ENCODE measurements around the gene HGS.
"Not testable (repeated sequence)": the region's sequence is repeated elsewhere in the genome, so short reads cannot be mapped to it uniquely, and the experiment has no call there.

HGS gene

DNA sequence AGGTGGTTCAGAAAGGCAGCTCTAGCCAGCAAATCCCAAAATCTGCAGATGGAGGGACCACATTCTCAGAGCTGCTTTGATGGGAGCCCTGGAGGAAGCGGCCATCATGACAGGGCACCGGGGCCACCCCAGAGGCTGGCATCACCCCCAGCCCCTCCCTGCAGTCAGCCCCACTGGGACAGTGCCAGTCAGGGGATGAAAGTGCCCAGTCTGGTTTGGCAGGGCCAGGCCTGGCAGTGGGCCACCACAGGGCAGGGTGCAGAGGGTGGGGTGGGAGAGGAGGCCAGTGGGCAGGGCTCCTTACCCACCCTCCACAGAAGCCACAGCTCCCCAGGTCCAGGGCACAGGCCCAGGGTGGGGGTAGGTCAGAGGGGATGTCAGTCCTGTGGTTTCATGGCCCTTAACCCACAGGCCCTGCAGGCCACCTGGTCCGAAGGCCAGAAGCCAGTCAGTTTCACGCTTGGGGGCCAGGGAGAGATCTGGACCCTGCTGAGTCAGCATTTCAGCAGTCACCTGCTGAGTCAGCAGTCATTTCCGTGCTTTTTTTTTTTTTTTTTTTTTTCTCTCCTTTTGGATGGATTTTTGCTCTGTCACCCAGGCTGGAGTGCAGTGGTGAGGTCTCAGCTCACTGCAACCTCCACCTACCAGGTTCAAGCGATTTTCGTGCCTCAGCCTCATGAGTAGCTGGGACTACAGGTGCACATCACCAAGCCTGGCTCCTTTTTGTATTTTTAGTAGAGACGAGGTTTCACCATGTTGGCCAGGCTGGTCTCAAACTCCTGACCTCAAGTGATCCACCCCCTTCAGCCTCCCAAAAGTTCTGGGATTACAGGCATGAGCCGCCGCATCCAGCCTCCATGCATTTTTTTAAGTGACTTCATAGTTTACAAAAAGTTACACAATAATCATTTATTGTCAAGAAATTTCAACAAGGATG is 38.6 kb downstream of the HGS start:
- no peak for DNase-seq

DNA sequence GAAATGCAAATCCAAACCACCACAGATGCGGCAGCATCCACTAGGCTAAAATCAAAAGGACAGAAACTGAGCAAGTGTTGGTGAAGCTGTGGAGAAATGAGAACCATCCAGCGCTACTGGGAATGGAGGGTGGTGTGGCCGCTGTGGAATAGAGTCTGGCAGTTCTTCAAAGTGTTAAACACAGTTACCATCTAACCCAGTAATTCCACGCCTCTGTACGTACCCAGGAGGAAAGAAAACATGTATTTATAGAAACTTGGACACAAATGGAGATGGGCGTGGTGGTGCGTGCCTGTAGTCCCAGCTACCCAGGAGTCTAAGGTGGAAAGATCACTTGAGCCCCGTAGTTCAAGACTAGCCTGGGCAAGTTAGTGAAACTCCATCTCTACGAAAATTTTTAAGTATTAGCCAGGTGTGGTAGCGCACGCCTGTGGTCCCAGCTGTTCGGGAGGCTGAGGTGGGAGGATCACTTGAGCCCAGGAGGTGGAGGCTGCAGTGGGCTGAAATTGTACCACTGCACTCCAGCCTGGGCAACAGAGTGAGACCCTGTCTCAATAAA is 39.9 kb downstream of the HGS start:
- no peak for DNase-seq

GRCh38 chr17:81725439-81725838 is 41.6 kb downstream of the HGS start:
- DNase-seq = no peak

DNA sequence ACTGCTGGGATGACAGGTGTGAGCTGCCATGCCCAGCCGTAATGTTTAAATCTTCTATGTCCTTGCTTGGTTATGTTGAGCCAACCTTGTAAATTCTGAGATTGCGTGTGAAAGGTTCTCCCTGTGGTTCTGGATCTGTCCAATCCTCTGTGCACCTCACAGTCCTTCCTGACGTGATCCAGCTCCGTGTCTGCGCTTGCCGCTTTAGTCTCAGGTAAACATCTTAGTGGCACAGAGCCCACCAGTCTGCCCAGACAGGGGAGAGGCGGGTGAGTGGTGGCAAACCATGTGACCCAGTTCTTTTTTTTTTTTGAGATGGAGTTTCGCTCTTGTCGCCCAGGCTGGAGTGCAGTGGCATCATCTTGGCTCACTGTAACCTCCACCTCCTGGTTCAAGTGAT is 42.2 kb downstream of the HGS start:
- DNase-seq = no peak

GRCh38 chr17:81727324-81728031 is 43.7 kb downstream of the HGS start:
- no peak for DNase-seq

DNA sequence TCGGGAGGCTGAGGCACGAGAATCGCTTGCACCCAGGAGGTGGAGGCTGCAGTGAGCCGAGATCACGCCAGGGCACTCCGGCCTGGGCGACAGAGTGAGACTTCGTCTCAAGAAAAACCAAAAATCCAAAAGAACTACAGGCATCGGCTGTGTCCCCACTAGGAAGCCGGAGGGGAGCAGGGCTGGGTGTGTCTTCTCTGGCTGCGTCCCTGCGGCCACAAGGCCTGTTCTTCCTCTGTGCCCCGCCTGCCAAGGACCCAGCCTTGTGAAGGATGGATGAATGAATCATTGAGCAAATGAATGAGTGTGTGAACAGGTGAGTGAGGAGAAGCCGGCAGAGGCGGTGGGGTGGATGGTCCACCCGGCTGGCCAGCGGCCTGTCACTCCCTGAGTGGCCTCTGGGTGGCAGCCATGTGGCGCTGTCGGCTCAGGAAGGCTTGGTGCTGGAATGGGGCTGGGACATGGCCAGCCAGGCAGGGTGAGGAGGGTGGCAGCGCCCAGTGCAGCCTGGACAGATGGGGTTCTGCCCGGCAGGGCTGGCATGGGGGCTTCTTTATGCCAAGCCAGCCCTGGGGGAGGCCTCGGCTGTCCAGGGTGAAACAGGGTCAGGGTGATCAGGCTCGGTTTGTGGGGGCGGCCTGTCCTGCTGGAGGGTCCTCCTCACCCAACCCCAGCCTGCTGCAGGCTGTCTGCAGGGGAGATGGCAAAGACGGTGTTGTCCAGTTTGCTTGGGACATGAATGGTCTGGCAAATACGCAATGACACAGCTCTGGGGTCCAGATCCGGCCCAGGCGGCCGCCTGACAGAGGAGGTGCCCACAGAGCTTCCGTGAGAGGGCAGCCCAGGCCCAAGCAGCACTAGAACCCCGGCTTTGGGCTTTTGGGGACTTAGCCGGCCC is 49.9 kb downstream of the HGS start:
- no peak for DNase-seq

DNA sequence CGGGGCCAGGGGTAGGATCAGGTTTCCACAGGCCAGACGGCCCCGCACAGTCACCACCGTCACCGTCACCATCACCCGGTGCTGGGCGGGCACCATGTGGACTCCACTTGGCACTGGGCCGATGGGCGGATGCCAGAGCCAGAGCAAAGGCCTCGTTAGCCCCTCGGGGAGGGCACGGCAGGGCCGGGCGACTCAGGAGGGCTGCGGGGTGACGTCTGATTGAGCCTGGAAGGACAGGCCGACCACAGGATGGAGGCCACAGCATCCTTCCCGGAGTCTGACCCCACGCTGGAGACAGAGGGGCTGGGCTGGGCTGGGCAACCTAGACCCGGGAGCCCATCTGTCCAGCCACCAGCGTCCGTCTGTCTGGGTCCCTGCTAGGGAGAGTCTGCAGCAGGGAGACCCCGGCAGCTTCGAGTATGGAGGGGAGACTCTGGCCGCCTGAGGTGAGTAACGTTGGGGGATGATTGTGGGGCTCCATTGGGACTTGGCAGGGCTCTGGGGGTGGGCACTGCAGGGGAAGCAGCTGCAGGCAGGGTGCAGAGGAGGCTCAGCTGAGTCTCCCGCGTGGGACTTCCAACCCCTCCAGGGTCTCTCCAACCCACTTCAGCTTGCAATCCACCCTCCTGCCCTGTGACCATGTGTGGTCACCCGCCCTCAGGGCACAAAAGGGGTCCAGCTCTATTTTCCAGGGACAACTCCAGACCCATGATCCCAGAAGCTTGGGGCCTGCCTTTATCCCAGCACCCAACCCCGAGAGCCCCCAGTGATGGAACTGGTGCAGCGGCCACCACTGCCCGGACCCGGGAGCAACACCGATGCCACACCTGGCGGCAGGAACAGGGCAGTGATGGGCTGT is 50.8 kb downstream of the HGS start:
- DNase-seq = no peak

- no peak for DNase-seq
Observed at GRCh38 chr17:81735264-81736102, 51.7 kb downstream of the HGS start.

DNA sequence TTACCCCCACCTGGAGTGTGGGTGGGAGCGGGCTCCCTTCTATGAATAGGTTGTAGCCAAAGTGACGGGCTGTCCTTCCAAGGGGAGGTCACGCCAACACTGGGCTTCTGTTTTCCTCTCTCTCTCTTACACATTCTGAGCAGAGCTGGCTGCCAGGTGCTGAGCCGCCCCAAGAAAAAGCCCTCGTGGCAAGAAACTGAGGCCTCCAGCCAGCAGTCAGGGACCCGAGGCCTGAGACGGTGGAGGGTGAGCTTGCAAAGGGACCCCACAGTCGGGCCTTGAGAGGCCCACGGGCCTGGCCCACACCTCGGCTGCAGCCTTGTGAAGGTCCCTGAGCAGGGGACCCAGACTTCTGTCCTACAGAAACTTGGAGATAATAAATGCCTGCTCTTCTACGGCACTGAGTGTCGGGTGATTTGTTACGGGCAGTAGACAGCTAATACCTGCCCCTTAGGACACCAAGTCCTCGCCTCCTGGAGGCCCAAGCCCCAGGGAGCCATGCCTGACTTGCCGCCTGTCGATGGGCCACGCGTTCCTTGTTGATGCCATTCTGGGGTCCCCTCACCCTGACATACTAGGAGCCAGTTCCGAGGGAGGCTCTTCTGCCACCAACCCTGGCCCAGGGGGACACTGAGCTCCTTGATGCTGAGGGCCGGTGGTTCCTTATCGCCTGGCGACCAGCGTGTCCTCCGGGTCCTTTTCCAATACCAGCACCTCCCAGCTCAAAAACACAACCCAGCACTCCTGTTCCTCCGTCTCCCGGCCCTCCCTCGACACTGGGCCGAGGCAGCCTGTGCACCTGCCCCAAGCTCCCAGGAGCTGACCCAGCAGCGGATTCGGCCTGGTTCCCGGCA is 54.4 kb downstream of the HGS start:
- no peak for DNase-seq

DNA sequence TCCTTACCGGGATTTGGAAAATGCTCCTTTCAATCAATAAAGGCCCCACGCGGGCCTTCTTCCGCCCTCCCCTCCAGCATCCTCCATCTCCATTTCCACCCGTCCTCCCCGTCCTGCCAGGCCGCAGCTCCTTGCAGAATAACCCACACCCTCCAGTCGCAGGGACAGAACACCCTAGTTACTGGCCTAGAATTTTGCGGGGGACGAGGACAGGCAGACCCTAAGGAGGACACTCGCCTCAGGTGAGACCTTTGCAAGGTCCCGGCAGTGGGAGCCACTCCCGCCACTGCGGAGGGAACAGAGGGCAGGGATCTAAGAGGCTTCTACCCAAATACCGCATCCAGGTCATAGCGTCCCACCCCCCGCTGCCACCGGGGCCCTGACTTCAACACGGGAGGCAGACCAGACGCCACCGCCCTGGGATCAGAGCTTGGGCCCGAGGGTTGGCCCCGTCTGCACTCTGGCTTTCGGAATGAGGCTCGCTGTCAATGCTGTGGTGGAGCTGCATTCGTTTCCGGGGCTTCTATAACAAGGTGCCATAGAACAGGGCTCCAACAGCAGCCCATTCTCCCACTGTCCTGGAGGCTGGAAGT is 55.1 kb downstream of the HGS start:
- DNase-seq = no peak

DNA sequence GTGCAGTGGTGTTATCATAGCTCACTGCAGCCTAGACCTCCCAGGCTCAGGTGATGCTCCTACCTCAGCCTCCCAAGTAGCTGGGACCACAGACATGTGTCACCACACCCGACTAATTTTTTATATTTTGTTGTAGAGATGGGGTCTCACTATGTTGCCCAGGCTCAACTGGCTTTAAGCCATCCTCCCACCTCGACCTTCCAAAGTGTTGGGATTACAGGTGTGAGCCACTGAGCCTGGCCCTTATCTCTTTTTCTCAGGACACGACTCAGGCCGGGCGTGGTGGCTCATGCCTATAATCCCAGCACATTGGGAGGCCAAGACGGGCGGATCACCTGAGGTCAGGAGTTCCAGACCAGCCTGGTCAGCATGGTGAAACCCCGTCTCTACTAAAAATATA is 55.8 kb downstream of the HGS start:
- DNase-seq = not testable (repeated sequence)

DNA sequence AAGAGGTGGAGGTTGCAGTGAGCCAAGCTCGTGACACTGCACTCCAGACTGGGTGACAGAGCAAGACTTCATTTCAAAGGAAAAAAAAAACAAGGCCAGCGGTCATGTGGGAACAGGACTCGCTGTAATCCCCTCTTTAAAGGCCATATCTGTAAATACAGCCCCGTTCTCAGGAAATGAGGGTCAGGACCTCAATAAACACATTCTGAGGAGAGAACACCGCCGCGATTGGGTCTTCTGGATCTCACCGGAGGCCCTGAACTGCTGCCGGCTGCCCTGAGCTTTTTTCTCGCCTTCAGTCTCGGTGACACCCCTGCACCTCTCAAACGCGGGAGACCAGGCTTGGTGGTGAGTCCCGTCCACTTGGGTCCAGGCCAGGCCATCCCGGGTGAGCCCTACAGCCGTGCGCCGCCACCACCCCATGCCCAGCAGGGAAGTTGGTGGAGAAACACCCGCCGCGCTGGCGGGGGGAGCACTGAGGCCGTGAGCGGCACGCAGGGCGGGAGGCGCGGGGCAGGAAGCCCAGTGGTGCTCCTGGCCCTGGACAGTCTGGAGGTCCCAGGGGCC is 56.7 kb downstream of the HGS start:
- no peak for DNase-seq

GRCh38 chr17:81741049-81741593 is 57.3 kb downstream of the HGS start:
- DNase-seq = no peak

DNA sequence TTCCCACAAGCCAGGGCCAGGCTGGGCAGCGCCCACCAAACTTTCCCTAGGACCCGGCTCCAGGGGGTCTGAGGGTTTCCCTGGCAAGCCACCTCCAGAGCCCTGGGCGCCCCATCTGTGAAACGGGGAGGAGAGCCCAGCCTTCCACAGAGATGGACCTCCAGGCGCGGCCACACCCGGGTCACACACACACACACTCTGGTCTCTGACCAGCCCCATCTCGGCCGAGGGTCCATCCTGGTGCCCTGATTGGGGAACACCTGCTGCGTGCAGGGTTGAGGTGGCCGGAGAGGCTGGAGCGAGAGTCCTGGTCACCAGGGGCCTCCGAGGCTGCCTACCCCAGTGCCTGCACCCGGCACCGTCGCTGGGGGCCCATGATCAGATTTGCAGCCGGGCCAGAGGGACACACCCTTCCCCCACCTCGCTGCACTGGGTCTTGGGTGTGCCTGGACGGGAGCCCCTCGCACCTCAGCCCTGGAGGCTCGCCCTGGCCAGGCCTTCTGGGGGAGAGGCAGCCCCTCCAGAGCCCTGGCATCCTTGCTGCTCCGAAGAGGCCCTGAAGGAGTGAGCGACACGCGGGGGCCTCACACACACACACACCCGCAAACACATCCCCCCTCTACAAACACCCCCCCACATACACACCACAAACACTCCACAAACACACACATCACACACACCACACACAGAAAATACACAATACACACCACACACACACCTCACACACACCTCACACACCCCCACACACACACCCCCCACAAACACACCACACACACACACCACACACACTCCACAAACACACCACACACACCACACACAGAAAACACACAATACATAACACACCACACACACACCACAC is 58.0 kb downstream of the HGS start:
- DNase-seq = no peak

Measured in activated gamma-delta T cell (primary cell).